Activated naive CD4-positive, alpha-beta T cell treated with anti-CD3 and anti-CD28 coated beads, Interleukin-2, amount 10 ng/mL, durations not matched to agents 7 days and 5 days (primary cell): ENCODE data around the gene WDR77.

Experiments
- CTCF ChIA-PET: fragments of 350-600 bp; sonication (Branson Sonifier 250); formaldehyde crosslinking; loops from one replicate; lab custom pipeline; 2021; ENCODE audit warnings: antibody characterized with exemption; lab: Charles Lee
- DNase-seq: peaks from one replicate; pipeline ENCODE4 v3.0.0-alpha.2; 2020
- H3K27ac Mint-ChIP-seq: one replicate; pipeline ENCODE4 v1.8.0; 2021; ENCODE audit warnings: mild to moderate bottlenecking, moderate library complexity, mixed read lengths
- H3K27me3 Mint-ChIP-seq: one replicate; pipeline ENCODE4 v1.8.0; 2021; ENCODE audit warnings: mild to moderate bottlenecking, mixed read lengths
- H3K36me3 Mint-ChIP-seq: one replicate; pipeline ENCODE4 v1.8.0; 2021; ENCODE audit warnings: mixed read lengths
- H3K4me1 Mint-ChIP-seq: one replicate; pipeline ENCODE4 v1.8.0; 2021; ENCODE audit warnings: mixed read lengths
- H3K4me3 Mint-ChIP-seq: one replicate; pipeline ENCODE4 v1.8.0; 2021; ENCODE audit warnings: mild to moderate bottlenecking, moderate library complexity, mixed read lengths
- H3K9me3 Mint-ChIP-seq: one replicate; pipeline ENCODE4 v1.8.0; 2021; ENCODE audit warnings: mixed read lengths

Gene WDR77

DNA sequence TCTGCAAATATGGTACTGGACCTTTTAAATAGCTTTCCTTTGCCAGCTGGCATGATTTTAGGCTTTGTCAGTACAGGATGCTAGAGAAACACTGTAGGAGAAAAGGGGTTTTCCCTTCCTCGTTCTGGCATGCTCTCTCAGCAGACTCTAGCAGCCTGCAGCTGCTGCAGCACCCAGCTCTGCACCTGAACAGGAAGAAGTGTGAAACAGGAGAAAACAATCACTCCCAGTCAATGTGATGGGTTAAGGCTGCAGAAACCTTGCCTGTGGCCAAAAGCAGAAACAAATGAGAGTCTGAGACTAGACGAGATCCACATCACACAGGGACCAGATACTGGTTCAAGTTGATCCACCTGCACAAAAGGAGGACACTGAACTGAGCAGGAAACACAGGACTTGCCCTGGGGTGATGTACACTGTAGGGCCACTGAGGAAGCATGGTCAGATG, 42.7 kb downstream of the WDR77 start:
- DNase-seq: peak; percentile 64
- Mint-ChIP-seq H3K27me3 (peaks cover 14% of the 10 kb centered on the region), H3K4me1 (peaks cover 24% of the 10 kb centered on the region), H3K27ac (peak overlapping the region; percentile 74), H3K36me3 (no peaks in the 10 kb centered on the region), H3K9me3 (no peaks in the 10 kb centered on the region), H3K4me3 (no peak overlapping the region)
- CTCF ChIA-PET: interaction anchor here (1.2 kb wide), 2 partner anchors 341 to 376 kb away, joined by 3 read pairs; no protein-coding TSS in a partner anchor

DNA sequence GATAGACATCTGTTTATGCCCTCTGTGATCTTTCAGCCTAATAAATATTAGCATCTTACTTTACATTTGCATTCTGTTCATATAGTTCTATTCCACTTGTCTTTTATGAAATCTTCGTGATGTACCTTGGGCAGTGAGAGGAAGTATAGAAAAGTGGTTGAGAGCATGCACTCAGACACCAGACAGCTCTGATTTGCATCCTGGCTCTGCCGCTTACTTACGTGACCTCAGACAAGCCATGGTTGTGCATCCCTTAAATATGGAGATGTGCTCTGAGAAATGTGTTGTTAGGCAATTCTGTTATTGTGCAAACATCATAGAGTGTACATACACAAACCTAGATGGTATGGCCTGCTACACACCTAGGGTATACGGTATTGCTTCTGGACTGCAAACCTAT, 44.5 kb downstream of the WDR77 start:
- Mint-ChIP-seq H3K27ac (no peak overlapping the region), H3K4me3 (no peak overlapping the region), H3K27me3 (peaks cover 20% of the 10 kb centered on the region), H3K36me3 (no peaks in the 10 kb centered on the region), H3K4me1 (peaks cover 29% of the 10 kb centered on the region), H3K9me3 (no peaks in the 10 kb centered on the region)
- no peak for DNase-seq
- CTCF ChIA-PET: no interaction called here

DNA sequence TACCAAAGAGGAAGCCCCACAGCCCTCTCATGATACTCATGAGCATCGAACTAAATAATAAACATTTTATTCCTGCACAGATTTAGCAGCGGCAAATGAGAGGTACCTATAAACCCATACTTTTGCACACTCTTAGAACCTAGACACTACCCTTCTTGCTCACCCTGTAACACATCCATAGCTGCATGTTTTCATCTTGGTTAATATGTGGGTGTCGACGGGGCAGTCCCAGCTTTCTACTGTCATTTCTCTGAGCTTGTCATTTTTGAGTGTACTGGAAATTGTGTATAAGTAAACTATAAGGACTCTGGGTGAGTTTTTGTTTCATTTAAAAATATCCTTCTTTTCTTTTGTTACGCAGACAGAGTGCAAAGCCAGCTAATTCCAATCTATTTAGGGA, 47.0 kb downstream of the WDR77 start:
- Mint-ChIP-seq H3K9me3 (peaks cover 2% of the 10 kb centered on the region), H3K36me3 (peaks cover 1% of the 10 kb centered on the region), H3K4me3 (no peak overlapping the region), H3K27ac (no peak overlapping the region), H3K4me1 (peaks cover 29% of the 10 kb centered on the region), H3K27me3 (peaks cover 36% of the 10 kb centered on the region)
- no peak for DNase-seq
- CTCF ChIA-PET: interaction anchor here (0.7 to 3.5 kb wide), 7 partner anchors 11 to 372 kb away, joined by 3 to 19 read pairs (median 3); no protein-coding TSS in a partner anchor

DNA sequence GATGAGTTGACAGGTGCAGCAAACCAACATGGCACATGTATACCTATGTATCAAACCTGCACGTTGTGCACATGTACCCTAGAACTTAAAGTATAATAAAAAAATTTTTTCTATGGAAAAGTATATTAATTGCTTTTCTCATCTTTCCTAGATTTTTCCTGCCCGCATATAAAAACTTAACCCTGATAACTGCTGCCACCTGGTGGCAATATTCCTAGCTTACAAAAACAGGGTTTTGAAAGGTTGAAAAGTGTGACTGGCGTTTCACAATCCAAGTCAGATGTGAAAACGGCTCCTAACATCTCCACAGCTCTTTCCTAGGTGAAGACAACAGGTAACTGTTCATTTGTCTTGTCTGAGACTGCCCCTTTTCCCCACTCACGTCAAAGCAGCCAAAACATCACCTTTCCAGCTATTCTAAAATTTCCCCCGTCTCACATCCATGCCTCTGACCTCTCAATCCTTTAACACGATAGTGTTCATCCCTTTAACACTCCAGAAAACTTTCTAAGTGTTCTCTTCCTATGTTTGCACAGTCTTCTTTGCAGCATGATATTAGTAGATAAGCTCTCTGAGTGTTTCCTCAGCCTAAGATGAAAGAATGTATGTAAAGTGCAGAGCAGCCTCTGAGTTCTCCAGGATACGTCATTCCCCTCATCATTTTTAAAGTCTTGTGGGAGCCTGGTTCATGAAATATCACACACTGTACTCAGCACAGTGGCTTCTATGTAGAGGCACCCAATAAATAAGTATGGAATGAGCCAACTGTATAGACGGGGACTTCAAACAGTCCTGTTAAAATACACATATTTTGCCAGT, 49.1 kb downstream of the WDR77 start:
- no peak overlapping the region for H3K4me3 Mint-ChIP-seq
- DNase-seq: peak; percentile 58
- peaks cover 36% of the 10 kb centered on the region for H3K27me3 Mint-ChIP-seq
- H3K4me1 Mint-ChIP-seq: peaks cover 10% of the 10 kb centered on the region
- peaks cover 1% of the 10 kb centered on the region for H3K36me3 Mint-ChIP-seq
- no peak overlapping the region for H3K27ac Mint-ChIP-seq
- CTCF ChIA-PET: interaction anchor here (0.7 to 3.5 kb wide), 31 partner anchors 8 to 369 kb away, joined by 3 to 34 read pairs (median 4); partner anchors contain the start of gene OVGP1
- H3K9me3 Mint-ChIP-seq: peaks cover 2% of the 10 kb centered on the region

DNA sequence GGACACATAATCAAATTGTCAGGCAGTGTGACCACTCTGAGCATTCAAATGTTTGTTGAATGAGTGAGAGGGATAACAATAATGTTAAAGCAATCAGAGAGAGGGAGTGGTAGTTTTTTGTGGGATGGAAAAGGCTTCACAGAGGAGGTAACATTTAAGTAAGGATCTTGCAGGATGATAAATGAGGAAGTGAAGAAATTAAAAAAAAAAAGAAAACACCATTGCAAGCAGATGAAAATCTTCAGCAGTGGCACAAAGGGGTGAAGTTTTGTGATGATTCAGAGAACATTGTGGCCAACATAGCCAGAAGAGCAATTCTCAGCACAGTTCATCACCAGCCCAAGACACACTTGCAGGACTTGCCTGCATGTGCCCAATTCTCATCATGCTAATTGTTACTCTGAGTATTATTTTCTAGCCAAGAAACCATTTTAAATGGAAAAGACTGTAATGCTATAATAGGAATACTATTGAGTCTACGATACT, 56.6 kb downstream of the WDR77 start:
- H3K9me3 Mint-ChIP-seq: no peaks in the 10 kb centered on the region
- H3K36me3 Mint-ChIP-seq: no peaks in the 10 kb centered on the region
- H3K4me3 Mint-ChIP-seq: no peak overlapping the region
- no peaks in the 10 kb centered on the region for H3K4me1 Mint-ChIP-seq
- no peak for DNase-seq
- no peak overlapping the region for H3K27ac Mint-ChIP-seq
- peaks cover 31% of the 10 kb centered on the region for H3K27me3 Mint-ChIP-seq
- CTCF ChIA-PET: interaction anchor here (1.1 kb wide), 1 partner anchor 8 kb away, joined by 3 read pairs; no protein-coding TSS in a partner anchor

DNA sequence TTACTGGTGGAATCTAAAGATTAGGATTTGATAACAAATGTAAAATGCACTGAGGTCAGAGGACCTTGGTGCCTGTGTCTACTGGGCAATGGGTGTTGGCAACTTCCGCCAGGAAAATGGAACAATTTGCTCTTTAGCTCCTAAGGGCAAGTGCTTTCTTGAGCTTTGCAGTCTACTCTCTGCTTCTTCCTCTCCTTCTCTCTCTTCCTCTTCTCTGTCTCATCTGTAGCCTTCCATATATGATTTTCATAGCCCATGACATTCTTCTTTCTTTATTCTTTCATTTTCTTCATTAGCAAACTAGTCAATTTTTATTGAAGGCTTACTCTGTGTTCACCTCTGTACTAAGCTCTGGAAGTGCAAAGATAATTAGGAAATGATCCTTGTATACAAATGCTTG, 57.0 kb downstream of the WDR77 start:
- CTCF ChIA-PET: interaction anchor here (0.5 to 1.1 kb wide), 2 partner anchors 8 to 377 kb away, joined by 3 read pairs; no protein-coding TSS in a partner anchor
- no peak for DNase-seq

More for the DNA sequence above, 57.0 kb downstream of the WDR77 start:
- Mint-ChIP-seq H3K36me3 (no peaks in the 10 kb centered on the region), H3K27me3 (peaks cover 30% of the 10 kb centered on the region), H3K27ac (no peak overlapping the region), H3K9me3 (no peaks in the 10 kb centered on the region), H3K4me1 (no peaks in the 10 kb centered on the region), H3K4me3 (no peak overlapping the region)
